RPMI8226 (cell line): ENCODE data around the gene HS3ST1.

ENCODE experiments used
- DNase-seq: peaks from one replicate; pipeline ENCODE4 v3.0.0-alpha.2; 2015

The HS3ST1 gene

DNA sequence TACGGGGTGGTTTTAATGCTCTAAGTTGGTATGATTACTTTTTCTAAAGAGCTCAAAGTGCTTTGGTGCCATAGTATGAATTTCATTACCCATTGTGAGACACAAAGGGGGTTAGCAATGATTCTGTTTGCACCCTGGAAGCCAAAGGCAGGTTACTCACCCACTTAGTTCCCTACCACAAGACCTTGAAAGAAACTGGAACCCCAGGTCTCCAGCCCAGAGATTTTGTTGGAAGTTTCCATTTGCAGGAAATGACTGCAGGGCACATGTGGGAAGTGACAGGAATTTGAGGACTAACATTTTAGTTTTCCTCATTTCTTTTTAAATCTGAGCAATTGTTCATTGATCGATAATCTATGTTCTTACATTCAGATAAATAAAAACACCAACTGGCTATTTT is 1.8 kb upstream of the HS3ST1 start:
- DNase-seq, result no peak

DNA sequence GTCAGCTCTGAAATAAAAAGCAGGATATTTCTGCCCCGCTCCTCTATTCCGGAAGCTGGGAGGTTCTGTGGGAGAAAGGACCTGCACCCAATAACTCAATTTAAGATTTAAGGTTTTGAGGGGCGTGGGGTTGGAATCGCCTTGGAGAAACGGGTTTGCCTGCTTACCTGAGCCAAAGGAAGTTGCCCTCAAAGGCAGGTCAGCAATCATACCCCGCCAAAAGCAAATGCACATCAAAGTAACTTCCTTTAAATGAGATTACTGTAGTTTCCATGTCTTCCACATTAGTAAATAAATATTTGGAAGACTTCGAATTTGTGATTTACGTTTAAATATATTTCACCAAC is 978 bp upstream of the HS3ST1 start:
- no peak for DNase-seq

DNA sequence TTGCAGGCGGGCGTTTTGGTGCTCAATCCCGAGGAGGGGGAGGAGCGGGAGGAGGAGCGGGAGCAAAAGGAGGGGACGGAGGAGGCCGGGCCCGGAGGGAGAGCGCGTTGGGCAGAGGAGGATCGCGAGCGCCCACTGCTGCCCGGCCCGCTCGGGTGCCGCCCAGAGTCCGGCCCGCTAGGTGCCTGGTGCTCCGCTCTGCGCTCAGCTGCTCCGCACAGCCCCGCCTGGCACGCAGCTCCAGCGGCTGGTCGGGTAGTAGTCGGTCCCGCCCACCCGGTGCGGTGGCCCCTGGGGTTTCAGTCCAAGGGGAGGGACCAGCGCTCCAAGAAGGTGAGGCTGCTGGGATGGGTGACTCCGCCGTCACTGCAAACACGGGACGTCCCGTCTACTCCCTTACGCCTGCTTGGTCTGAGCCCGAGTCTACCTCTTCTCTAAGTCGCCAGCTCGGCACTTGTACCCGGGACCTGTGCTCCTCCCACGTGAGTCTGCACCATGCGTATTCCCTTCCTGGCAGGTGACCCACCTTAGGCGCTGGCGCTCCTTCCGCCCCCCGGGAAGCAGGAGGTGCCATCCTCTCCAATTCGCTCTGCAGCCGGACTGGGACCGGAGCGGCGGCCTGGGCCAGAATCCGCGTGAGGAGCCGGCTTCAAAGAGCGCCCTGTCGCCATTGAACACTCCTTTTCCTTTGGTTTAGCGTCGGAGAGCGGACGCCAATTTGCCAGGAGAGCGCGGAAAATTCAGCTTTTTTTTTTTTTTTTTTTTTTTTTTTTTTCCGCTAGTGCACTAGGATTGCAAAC is 405 bp upstream of the HS3ST1 start:
- no peak for DNase-seq

DNA sequence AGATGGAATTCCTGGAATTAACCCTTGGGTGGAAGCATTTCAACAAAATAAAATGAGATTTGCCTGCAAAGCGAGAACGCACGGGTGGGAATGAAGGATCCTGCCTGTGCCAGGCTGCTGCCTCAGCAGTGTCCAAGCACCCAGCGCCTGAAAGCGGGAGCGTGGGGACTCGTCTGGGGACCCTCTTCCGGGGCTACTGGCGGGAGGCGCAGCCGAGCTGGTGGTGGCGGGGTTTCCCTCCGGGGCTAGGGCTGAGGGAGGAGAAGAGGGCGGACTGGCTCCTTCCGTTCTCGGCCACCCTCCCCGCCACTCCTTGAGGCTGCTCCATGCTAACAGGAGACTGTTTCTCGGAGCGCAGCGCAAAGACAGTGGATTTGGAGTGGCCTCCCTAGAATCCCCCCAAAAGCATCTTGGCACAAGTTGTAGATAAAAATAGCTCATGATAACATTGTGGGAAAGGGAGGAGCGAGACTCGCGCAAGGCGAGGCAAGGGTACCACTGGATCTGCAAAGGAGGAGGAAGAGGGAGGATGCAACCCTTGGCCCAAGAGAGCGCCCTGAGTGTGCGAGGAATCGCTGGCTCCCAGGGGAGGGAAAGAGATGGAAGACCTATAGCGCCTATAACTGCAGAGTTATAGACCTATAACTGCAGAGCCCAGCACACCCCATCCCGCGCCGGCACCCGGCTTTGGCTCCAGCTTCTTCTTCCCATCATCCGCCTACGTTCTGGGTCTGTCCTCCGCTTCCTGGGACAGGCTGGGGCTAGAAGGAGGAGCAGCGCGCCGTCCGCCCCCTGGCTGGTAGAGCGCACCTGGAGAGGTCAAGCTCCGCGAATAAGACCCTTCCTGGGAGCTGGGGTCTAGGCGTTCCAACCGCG is 1.3 kb downstream of the HS3ST1 start:
- DNase-seq, result no peak

DNA sequence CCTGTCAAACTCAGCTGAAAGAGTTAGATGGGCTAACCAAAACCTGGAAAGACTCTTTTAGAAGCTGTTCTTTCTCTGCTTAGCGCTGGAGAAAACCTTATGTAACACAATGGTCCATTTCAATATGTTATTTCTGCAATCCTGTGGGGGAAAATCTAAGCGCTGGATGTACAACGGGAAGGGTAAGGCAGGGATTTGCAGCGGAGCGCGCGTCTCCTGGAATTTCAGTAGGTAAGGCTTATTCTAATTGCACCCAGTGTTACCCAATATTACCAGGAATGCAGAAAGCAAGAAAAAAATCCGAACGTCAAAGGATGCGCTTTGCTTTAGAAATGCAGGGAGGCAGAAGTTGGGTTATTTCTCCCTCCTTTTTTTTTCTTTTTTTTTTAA is 2.0 kb downstream of the HS3ST1 start:
- no peak for DNase-seq

DNA sequence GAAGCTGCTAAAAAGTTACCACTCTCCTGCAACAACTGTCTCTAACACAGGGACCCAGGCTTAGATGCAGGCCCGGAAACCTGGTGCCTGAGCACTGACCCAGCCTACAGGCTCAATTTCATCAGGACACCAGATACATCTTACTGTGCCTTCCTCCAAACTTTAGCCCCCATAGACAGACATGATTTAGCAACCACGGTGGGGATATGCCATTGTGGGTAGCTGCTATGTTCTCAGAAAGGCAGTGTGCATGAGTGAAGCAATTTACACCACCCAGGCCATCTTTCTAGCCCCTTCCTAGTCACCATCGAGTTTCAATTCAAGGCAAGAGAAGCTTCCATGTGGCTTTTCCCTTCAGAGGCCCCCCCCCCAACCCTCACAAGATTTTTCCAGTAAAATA is 2.7 kb downstream of the HS3ST1 start:
- no peak for DNase-seq

DNA sequence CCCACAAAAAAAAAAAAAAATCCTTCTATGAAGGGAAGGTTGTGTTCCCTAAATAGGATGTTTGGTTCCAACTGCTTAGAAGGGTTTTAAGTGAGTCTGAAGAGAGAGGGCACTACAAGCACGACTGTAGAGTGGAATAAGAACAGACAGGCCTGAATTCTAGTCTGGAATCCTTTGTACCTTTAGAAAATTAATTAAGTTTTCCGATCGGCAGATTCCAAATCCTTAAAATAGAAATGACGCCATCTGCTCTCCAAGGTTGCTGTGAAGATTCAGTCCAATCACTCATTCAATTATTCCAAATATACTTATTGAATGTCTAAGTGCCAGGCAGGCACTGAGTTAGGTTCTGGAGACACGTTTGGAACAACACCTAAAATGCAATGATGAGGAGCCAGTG is 3.8 kb downstream of the HS3ST1 start:
- no peak for DNase-seq

DNA sequence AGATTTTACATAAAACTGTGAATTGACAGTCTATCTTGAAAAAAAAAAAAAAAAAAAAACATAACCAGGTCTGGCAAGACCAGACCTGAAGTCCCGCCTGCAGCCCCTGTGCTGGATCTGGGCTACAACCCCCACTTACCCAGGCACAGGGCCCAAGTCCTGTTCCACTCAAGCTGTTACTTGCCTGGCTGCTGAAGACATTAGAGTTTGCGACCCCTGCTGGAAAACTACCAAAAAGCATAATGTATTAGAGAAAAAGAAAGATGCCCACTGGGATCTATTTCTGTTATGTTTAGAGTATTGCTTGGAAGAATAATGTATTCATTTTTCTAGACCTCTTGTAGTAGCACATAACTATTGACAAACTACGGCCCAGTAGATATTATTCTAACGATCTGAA is 4.7 kb downstream of the HS3ST1 start:
- peak; percentile 37 for DNase-seq

DNA sequence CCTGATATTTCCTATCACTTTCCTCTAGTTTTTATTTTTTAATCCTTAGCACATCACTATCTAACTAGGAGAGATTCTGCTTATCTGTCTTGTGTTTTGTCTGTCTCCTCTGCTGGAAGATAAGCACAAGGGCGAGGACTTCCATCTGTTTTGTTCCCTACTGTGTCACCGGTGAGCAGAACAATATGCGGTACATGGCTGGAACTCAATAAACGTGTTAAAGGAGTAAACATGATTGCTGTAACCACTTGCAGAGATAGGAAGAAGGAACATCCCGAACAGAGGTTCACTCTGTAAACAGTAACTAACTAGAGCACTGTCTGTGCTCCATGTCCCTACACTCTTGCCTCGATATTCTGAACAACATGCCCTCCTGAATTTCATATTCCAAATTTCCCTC is 5.2 kb downstream of the HS3ST1 start:
- DNase-seq, result no peak

DNA sequence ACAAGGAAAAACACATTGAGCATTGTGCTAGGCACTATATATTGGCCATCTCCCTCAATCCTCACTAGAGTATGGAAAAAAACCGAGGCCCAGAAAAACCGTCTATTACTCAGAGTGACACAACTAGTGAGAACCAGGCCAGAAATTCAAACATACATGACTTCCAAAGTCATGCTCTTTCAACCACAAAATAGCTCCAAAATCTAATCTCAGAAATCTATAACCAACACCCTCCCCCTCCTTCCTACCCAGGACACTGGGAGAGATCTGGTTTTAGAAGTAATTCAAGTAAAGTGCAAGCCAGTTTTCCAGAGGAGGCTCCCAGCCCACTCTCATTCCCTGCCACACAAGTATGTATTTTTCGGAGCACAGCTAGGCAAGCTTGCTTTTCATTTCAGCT is 7.6 kb downstream of the HS3ST1 start:
- no peak for DNase-seq

DNA sequence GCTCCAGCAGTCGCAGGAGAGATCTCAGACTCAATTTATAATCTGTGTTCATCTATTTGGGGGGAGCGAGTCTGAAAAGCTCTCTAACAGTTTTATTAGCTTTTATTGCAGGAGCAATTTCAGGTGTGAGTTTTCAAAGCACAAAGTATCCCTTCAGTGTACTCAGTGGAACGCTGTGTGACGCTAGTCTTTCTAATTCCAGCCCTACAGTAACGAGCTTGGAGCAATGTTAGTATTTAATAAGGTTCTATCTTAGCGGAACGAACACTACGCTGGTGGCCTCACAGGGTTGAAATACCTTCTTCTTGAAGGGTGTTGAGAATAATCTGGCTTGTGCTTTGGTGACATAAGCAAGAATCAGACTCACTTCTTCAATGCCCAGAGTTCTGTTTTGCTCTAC is 8.4 kb downstream of the HS3ST1 start:
- DNase-seq, result no peak

DNA sequence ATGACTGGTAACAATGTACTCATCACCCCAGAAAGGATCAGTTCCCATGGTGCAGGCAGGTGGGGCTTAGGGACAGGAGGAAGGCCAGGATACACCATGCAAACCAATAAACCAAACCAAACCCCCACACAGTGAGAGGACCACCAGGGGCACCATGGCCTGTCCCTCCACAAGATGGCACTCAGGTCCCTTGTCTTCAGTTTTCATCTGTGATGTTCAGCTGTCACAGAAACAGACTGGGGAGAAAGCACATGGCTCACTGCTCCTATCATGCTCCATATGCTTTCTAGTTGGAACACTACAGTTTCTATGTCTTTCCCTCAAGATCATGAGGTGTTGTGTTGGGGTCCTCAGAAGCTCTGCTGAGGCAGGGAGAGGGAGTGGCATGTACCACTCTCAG is 10.1 kb downstream of the HS3ST1 start:
- no peak for DNase-seq

DNA sequence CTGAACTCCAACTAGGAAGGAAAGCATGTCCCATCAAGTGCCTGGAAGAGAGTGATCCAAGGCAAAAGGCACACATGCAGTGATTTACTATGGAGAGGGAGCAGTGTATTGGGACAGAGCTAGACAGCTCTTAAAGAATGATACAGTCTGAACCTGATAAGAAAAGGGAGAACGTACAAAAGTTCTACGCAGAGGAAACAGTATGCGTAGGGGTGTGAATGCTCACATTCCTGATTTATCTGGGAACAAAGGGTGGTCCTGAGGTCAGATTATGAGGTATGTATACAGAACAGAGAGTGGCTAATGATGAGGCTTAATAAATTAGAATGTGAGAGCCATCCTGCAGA is 12.0 kb downstream of the HS3ST1 start:
- DNase-seq, result no peak

DNA sequence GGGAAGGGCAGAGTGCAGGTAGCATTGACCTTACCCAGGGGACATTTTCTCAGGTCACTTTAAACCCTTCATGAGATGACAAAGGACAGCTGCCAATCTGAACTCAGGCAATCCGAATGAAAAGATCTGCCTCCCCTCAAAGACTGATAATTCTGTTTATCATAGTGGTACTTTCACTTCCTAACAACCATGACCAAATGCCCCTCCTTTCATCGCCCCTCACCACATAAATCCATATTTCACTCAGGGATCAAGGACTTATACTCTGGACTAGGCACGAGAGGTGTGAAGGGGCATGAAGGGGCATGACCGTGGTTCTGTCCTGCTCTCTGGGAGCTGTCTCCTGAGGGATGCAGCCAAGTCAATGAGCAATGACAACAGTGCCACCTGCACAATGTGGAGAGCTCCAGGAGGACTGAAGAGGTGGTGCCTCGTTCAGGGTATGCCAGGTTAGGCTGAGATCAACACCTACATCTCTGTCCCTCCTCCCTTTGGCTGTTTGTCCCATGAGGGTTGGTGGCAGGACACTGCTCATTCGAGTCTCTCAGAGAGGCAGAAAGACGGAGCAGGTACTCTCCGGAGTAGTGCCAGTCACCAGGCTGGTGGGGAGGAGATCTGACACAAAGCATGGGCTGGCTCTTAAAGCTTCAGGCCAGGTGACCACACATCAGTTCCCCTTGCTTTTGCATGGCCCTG is 12.5 kb downstream of the HS3ST1 start:
- no peak for DNase-seq

DNA sequence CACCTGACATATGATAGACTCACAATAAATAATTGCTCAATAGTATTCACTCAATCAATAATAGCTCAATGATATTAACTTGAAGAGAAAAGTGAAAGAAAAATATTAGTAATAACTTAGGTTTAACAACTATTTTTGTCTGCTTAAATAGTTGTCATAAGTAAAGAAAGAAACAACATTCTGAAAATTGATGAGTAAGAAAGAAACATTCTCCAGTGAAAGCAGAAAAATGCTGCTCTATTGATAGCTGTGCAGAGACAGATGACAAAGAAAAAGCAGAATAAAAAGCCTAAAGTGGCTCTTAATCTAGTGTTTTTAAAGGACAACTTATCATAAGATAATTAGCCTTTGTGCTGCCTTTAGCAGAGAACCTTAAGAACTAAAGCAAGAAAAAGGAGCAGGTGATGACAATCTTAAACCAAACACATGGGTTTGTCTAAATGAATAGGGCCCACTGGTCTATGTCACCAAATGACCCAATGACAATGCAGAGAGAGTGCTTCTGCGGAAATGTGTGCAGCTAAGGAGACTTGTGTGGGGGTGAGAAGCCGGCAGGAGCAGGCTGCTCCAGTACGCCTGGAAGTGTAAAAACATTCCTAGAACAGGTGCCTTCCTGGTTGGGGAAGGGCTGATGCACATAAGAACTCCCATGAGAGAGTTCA is 13.2 kb downstream of the HS3ST1 start:
- DNase-seq, result no peak

DNA sequence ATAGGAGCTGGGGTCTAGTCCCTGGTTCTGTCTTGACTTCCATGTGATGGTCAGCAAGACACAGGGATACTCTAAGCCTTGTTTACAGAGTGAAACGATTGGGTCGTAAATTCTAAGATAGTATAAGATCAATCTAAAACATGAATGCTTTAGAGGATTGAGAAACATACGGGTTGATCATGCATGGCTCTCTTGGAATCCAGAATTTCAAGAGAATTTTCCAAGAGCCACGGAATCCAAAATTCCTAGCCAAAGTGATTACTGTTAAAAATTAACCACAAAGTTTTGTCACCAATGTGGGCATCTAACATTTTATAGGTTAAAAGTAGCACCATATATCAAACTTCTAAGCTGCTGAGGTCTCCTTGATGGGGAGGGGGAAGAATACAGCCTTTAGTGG is 16.5 kb downstream of the HS3ST1 start:
- DNase-seq, result no peak

DNA sequence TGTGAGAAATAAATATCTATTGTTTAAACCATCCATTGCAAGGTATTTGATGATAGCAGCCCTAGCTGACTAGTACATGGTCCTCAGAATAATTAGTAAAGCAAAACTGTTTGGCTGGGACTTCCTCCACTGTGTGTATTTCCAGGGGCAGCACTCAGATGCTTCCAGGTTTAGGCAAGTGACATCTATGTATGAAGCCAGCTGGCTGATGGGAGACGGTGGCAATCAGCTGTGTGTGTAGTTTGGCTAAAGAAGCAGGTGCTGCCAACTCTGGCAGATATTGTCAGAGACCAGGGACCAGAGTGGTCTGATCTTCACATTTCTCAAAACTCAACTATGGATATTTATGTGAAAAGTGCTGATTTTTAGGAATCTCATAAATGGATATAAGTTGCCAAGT is 19.1 kb downstream of the HS3ST1 start:
- DNase-seq, result no peak

DNA sequence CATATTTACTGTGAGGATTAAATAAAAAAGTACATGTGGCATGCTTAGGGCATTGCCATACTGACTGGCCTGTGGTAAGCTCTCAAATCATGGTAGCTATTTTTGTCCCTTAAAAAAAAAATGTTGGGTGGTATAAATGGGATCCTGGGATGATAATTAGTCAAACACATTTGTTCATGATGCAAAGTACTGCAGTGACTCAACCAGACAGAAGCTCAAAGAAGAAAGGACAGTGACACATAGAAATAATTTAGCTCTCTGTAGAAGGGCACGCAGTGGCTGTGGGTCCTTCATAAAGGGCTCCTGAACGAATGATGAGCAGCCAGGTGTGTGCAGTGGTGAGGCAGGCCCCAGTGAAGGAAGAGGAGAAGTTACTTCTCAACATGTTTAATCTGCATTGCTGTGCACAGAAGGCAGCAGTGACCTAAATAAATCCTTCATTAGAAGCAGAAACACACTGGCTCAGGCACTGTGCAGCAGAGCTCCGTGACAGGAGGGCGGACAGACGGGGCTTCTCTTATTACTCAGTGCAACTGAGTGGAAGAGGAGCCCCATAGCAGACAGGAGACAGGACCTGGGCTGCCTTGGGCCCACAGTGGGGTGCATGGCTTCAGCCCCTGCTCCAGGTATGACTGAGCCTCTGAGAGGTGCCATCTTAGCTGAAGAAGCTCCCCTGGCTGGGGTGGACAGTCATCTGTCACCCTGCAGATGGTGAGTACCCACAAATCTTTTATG is 20.3 kb downstream of the HS3ST1 start:
- DNase-seq, result no peak

DNA sequence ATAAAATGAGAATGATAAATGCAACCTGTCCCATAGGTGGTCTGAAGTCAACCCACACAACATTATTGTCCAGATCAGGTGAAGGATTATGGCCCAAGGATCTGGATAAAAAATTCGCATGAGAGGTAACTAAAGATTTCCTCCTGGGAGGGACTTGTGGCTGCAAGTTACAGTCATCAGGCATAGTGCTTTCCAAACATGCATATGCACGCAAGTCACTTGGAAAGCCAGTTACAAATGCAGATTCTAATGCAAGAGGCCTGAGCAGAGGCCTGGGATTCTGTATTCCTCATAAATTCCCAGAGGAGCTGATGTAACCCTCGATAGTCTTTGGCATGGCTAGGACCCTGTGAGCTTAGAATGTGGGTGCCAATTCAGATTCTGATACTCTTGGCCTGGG is 21.1 kb downstream of the HS3ST1 start:
- DNase-seq, result no peak

DNA sequence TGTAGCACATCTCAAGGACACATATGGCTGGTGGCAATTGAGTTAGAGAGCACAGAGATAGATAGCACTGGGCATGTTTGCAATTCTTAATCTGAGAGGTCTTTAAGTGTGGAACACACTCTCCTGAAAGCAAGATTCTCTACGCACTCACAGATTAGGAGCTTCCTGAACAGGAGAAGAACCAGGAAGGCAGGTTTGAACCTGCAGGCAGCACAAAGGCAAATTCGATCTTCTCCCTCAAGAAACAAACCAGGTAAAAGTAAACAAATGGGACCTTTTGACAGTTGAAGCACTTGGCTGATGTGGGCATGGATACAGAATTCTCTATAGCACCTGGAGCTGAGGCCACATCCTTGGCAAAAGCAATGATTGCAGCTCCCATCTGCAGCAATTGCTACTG is 24.3 kb downstream of the HS3ST1 start:
- no peak for DNase-seq

DNA sequence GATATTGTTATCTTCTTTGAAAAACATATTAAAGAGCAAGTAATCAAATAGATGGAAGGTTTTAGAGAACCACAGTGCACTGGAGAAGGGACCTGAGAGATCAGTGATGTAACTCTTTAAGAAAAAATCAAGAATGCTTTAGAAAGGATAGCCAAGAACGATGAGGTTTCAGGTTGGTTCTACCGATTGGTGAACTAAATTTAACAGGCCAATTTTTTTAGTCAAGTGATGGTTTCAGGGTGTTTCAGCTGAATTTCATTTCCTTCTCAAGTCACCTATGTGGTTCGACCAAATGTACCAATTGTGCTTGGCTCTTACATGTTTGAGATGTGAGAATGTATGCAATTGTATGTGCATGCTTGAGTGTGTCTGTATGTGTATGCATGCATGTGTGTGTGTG is 26.5 kb downstream of the HS3ST1 start:
- DNase-seq, result no peak

DNA sequence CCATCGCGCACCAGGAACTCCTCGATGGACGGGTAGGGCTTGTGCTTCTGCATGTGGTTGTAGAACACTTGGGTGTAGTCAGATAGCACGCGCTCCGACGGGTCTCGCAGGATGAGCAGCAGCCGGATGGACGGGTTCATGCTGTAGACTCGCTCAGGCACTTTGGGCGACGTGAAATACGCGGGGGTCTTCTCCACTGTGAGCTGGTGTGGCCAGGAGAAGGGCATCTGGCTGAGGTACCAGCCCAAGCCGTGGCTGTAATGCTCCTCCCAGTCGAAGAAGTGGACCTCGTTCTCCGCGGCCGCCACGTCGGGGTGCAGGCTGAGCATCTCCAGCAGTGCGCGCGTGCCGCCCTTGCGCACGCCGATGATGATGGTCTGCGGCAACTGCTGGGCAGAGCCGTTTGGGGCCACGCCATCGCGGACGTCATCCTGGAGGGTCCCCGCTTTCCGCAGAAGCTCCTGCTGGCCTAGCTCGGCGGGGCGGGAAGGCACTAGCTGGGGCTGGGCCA is 29.2 kb downstream of the HS3ST1 start:
- DNase-seq, result no peak
